Chondrocyte (in vitro differentiated cells): ENCODE measurements around the gene INPP4B. TPM values are rescaled to one million over a fixed set of nuclear protein-coding genes. Genes with fewer than 3 reads are reported as not detected.
"Not testable (repeated sequence)": the region's sequence is repeated elsewhere in the genome, so short reads cannot be mapped to it uniquely, and the experiment has no call there.

Source experiments
- DNase-seq: peaks from one replicate; pipeline ENCODE4 v3.0.0; 2021; ENCODE audit warnings: mixed read lengths, low spot score
- H3K27ac Mint-ChIP-seq: one replicate; pipeline ENCODE4 v1.8.0; 2021; ENCODE audit warnings: mild to moderate bottlenecking, moderate library complexity, mixed read lengths; ENCODE audit not compliant: unreplicated experiment
- H3K27me3 Mint-ChIP-seq: 2 replicates; pipeline ENCODE4 v1.8.0; 2021; ENCODE audit warnings: low read depth, mixed read lengths
- H3K36me3 Mint-ChIP-seq: 2 replicates; pipeline ENCODE4 v1.8.0; 2021; ENCODE audit warnings: low read depth, mixed read lengths
- H3K4me1 Mint-ChIP-seq: 2 replicates; pipeline ENCODE4 v1.8.0; 2021; ENCODE audit warnings: low read depth, mild to moderate bottlenecking, mixed read lengths
- H3K4me3 Mint-ChIP-seq: one replicate; pipeline ENCODE4 v1.8.0; 2021; ENCODE audit warnings: mild to moderate bottlenecking, moderate library complexity, mixed read lengths; ENCODE audit not compliant: unreplicated experiment
- H3K9me3 Mint-ChIP-seq: 2 replicates; pipeline ENCODE4 v1.8.0; 2021; ENCODE audit warnings: low read depth, mixed read lengths
- total RNA-seq: library from RNA; stranded (reverse); gene quantifications from 3 replicates; pipeline ENCODE4 v1.2.1, GENCODE V29; 2021
- TF ChIP-seq, protein P1 (sequence below): fragments of 200-600 bp; sonication (generic); IDR thresholded peaks from 2 replicates; pipeline ENCODE4 v1.5.0; 2021; ENCODE audit warnings: antibody characterized with exemption, mild to moderate bottlenecking, moderate library complexity

INPP4B gene
- total RNA-seq, 1 donor from 2014 or later = 30.0 TPM

DNA sequence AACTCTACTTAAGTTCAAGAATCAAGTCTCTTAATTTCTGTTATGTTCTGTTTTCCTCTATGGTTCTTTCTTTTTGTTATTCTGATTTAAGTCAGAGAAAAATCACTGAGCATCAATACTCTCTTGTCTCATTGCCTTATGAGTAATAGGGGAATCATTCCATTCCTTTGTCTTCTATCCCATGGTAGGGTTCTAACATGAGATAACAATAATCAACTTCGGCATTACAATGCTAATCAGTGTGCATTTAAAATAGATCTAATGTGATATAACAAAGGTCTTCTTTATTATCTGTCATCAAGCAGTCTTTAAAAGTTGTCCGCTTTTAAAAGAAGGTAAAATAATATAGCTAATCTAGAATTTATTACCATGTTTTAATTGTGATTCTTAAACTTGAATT is 762.8 kb downstream of the INPP4B start:
- Mint-ChIP-seq H3K27me3 (no peaks in the 10 kb centered on the region), H3K4me3 (no peak overlapping the region), H3K4me1 (no peaks in the 10 kb centered on the region), H3K36me3 (peaks cover 7% of the 10 kb centered on the region), H3K9me3 (no peaks in the 10 kb centered on the region), H3K27ac (no peak overlapping the region)
- no peak for DNase-seq
- TF ChIP-seq, protein P1, sequence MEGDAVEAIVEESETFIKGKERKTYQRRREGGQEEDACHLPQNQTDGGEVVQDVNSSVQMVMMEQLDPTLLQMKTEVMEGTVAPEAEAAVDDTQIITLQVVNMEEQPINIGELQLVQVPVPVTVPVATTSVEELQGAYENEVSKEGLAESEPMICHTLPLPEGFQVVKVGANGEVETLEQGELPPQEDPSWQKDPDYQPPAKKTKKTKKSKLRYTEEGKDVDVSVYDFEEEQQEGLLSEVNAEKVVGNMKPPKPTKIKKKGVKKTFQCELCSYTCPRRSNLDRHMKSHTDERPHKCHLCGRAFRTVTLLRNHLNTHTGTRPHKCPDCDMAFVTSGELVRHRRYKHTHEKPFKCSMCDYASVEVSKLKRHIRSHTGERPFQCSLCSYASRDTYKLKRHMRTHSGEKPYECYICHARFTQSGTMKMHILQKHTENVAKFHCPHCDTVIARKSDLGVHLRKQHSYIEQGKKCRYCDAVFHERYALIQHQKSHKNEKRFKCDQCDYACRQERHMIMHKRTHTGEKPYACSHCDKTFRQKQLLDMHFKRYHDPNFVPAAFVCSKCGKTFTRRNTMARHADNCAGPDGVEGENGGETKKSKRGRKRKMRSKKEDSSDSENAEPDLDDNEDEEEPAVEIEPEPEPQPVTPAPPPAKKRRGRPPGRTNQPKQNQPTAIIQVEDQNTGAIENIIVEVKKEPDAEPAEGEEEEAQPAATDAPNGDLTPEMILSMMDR = no peak

DNA sequence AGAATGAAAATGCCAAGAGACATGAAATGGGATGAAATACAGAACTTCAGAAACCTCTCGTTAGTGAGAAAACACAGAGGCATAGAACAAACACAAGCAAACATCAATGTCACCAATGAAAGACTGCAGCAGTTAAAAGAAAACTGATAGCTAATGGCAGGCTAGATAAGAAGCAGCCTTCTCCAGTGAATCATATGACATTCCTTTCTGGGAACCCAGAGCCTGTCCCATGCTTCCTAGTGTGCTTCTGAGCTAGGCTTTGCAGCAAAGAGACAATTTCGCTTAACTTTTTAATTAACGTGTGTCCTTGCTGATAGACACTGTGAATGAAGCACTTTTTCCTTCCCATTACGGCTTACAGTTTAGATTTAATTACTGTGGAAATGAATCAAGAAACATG is 765.1 kb downstream of the INPP4B start:
- no peak overlapping the region for H3K4me3 Mint-ChIP-seq
- H3K9me3 Mint-ChIP-seq = no peaks in the 10 kb centered on the region
- H3K4me1 Mint-ChIP-seq = no peaks in the 10 kb centered on the region
- no peak overlapping the region for H3K27ac Mint-ChIP-seq
- no peak for DNase-seq
- H3K27me3 Mint-ChIP-seq = no peaks in the 10 kb centered on the region
- TF ChIP-seq, protein P1 = no peak
- peaks cover 7% of the 10 kb centered on the region for H3K36me3 Mint-ChIP-seq

DNA sequence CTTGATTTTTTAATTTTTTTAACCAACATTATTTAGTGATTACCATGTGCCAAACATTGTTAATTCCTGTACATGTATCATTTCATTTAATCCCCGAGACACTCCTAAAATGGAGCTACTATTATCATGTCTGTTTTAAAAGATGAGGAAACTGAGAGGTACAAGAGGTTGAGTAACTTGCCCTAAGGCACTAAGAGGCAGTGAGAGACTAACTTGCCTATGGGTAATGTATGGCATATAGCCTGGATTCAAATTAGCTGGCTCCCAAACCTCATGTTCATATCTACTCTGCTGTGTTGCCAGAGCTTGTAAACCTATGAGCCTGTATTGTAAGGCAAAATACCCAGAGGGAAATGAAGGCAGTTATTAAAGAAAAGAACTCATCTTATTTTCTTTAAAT is 766.1 kb downstream of the INPP4B start:
- DNase-seq = no peak
- H3K4me1 Mint-ChIP-seq = no peaks in the 10 kb centered on the region
- TF ChIP-seq, protein P1 = no peak
- no peaks in the 10 kb centered on the region for H3K27me3 Mint-ChIP-seq
- peaks cover 4% of the 10 kb centered on the region for H3K36me3 Mint-ChIP-seq
- no peak overlapping the region for H3K4me3 Mint-ChIP-seq
- H3K27ac Mint-ChIP-seq = no peak overlapping the region
- no peaks in the 10 kb centered on the region for H3K9me3 Mint-ChIP-seq

DNA sequence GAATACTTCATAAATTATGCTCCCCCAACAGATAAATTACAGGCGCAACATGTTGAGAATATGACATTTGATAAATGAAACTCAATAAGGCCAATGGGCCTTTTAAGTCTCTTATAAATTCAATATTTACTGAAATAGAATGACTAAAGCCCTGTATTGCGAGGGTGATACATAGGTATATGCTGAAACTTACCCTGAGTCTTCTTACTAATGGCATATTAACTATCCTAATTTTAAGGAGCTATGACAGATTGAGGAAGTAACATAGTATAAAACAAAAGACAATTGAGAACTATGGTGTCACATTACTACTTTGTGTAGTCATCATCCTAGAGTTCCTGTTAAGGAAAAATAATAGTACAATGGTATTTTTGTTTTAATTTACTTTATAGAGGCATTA is 769.1 kb downstream of the INPP4B start:
- no peak for DNase-seq
- Mint-ChIP-seq H3K4me1 (no peaks in the 10 kb centered on the region), H3K27ac (no peak overlapping the region), H3K27me3 (no peaks in the 10 kb centered on the region), H3K4me3 (no peak overlapping the region), H3K36me3 (peaks cover 4% of the 10 kb centered on the region), H3K9me3 (no peaks in the 10 kb centered on the region)
- TF ChIP-seq, protein P1 = no peak

DNA sequence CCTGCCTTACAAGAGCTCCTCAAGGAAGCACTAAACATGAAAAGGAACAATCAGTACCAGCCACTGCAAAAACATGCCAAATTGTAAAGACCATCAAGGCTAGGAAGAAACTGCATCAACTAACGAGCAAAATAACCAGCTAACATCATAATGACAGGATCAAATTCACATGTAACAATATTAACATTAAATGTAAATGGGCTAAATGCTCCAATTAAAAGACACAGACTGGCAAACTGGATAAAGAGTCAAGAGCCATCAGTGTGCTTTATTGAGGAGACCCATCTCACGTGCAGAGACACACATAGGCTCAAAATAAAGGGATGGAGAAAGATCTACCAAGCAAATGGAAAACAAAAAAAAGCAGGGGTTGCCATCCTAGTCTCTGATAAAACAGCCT is 777.8 kb downstream of the INPP4B start:
- not testable (repeated sequence) for H3K4me3 Mint-ChIP-seq, DNase-seq, H3K27me3 Mint-ChIP-seq, H3K4me1 Mint-ChIP-seq, H3K27ac Mint-ChIP-seq
- H3K36me3 Mint-ChIP-seq = peaks cover 36% of the 10 kb centered on the region
- peaks cover 34% of the 10 kb centered on the region for H3K9me3 Mint-ChIP-seq

DNA sequence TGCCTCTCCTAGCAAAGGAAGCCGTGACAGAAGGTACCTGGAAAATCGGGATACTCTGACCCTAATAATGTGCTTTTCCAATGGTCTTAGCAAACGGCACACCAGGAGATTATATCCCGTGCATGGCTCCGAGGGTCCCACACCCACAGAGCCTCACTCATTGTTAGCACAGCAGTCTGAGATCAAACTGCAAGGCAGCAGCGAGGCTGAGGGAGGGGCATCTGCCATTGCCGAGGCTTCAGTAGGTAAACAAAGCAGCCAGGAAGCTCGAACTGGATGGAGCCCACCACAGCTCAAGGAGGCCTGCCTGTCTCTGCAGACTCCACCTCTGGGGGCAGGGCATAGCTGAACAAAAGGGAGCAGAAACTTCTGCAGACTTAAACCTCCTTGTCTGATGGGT is 779.5 kb downstream of the INPP4B start:
- peak; percentile 62 for DNase-seq
- Mint-ChIP-seq H3K9me3 (peaks cover 33% of the 10 kb centered on the region), H3K36me3 (peaks cover 35% of the 10 kb centered on the region)
- H3K4me3 Mint-ChIP-seq, H3K27ac Mint-ChIP-seq, H3K27me3 Mint-ChIP-seq, H3K4me1 Mint-ChIP-seq: not testable (repeated sequence)
